NK-92 (cell line): ENCODE data around the gene GALNT18.
"Not testable (repeated sequence)": the region's sequence is repeated elsewhere in the genome, so short reads cannot be mapped to it uniquely, and the experiment has no call there.

ENCODE experiments used
- DNase-seq: peaks from one replicate; lab custom pipeline; 2025; ENCODE audit not compliant: unreplicated experiment; lab: John Stamatoyannopoulos, UW

GALNT18 gene

DNA sequence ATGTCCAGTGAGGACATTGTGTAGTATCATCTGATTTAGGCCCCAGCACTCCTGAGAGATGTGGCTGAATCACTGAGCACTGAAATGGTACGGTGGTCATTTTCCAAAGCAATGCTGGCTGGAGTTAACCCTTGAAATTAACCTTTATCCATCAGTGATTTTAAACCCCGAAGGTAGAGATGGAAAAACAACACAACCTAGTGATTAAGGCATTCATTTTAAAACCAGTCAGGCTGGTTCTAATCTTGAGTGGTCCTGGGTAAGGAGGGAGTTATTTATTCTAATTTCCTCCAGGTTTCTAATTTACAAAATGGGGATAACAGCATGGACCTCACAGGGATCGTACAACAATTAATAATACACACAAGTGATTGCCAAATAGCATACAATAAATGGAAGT is 262.2 kb downstream of the GALNT18 start:
- no peak for DNase-seq

DNA sequence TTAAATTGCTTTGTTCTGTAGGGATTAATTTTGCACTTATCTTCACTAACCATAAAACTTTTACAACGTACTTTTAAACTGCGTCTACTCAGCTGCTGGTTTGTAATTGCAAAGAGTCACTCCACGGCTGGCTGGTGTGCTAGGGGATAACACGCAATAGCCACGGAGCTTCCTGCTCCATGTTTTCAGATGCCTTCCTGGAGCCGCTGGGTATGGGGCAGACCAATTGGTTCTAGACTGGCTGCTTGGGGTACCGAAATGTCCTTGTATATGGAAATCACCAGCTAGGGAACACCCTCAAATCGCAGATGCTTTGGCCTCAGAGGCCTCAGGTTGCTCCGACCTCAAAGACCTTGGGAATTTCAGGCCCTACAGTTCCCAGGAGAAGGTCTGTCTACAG is 265.0 kb downstream of the GALNT18 start:
- DNase-seq: no peak

GRCh38 chr11:11352878-11353277 is 268.9 kb downstream of the GALNT18 start, which contains the start of gene CSNK2A3:
Gene CSNK2A3, minus strand, starts transcription at chr11:11353250. Its CDS starts 131 bp downstream, at chr11:11353119.
- not testable (repeated sequence) for DNase-seq

GRCh38 chr11:11351851-11352250 is 270.0 kb downstream of the GALNT18 start:
- DNase-seq: not testable (repeated sequence)

- DNase-seq: no peak
Measured at GRCh38 chr11:11351042-11351586, 270.7 kb downstream of the GALNT18 start.

DNA sequence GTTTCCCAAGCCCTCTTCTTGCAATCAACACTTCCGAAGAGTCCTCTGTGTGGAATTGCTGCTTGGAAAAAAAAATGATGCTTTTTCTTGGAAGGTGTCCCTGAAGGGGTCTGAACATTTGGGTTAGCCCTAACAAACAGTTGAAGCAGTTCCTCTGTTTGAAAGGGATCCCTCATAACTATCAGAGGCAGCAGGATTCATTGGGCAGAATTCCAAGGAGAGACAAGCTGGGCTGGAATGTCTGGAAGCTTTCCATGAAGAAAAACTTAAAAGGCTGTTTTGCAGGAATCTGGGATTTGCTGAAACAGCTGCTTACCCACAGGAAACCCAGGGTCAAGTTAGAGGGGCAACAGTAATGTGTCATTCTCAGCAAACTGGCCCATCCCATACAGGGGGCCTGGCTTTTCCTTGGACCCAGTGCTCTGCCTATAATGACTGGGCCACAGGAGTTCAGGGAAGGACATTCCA is 271.9 kb downstream of the GALNT18 start:
- no peak for DNase-seq

- DNase-seq: no peak
Measured at GRCh38 chr11:11349106-11349825, 272.5 kb downstream of the GALNT18 start.

DNA sequence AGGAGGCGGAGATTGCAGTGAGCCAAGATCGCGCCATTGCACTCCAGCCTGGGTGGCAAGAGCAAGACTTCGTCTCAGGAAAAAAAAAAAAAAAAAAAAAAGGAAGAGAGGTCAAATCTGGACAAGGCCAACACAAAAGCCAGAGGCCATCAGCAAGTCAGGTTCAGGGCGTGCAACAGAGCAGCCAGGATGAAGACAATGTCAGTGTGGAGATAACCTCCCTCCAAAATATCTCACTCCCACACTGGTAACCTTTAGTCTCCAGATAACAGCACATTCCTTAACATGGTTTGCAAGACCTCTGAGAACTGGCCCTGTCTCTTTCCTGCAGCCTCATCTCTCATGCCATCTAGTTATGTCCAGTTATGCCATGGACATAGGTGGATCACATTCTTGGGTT is 273.5 kb downstream of the GALNT18 start:
- DNase-seq: no peak

- DNase-seq: no peak
Measured at GRCh38 chr11:11347592-11347991, 274.2 kb downstream of the GALNT18 start.

DNA sequence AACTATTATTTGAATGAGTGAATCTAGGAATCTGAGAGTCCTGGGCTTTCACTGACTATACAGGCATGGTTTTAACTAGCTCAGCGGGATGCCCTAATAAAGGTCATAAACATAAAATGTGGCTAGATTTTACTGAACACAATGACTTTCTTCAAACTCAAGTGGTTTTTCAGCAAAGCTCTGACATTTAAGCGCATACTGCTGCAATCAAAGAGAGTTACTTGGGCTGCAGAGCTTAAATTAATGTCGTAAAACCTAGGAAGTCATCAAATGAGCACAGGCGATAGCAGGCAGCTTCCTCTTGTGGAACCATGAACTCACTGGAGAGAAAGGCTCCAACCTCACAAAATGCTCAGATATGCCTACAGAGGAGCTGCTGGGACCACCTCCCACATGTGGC is 275.5 kb downstream of the GALNT18 start:
- DNase-seq: no peak

DNA sequence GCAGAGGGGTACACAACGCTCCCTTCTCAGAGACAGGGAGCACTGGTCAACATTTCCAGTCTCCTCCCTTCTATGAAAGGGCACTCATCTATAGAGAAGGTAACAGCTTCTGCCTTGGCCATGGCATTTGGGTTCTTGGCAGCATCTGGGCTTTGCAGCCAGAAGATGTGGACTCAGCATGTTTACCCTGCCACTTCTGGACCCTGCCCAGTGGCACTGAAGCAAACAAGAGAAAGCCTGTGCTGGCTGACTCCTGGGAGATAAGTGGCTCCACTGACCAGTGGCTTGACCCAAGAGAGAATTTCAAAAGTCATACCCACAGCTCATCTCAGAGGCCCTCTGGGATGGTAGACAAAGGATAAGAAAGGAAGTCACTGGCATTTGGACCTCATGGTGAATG is 276.7 kb downstream of the GALNT18 start:
- no peak for DNase-seq

DNA sequence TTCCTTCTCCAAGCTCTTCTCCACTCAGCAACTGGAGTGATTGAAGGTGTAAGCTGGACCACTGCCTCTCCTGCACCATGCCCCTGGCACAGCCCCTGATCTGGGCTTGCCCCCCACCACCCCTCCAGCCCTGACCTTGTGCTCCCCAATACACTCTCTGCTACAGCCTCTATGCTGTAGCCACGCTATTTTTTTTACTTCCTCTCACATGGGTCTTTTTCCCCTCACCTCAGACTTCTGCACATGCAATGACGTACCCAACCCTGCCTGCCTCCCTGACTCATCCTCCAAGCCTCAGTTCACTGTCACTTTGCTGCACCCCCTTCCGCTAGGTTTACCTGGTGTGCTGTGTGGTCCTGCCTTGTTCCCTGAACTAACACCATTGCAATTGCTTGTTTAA is 277.8 kb downstream of the GALNT18 start:
- DNase-seq: no peak

GRCh38 chr11:11338304-11338703 is 283.5 kb downstream of the GALNT18 start:
- DNase-seq: no peak

- no peak for DNase-seq
Measured at GRCh38 chr11:11336664-11337063, 285.1 kb downstream of the GALNT18 start.

GRCh38 chr11:11335043-11335442 is 286.8 kb downstream of the GALNT18 start:
- DNase-seq: no peak

DNA sequence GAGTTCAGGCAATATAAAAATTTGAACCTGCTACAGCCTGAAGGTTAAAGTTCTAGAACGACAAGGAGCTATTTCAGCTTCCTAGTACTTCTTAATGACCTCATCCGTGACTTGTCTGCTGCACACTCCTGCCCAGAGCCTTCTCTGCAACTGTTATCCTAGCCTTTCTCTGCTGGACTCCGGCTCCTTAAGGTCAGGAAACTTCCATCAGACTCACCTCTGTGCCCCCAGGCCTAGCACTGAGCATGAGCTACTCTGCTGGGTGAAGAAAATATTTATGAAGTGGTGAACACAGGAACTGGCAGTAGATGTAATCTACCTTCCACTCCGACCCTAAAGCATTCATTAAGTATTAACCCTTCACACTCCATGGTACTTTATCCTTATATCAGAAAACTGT is 287.2 kb downstream of the GALNT18 start:
- no peak for DNase-seq

DNA sequence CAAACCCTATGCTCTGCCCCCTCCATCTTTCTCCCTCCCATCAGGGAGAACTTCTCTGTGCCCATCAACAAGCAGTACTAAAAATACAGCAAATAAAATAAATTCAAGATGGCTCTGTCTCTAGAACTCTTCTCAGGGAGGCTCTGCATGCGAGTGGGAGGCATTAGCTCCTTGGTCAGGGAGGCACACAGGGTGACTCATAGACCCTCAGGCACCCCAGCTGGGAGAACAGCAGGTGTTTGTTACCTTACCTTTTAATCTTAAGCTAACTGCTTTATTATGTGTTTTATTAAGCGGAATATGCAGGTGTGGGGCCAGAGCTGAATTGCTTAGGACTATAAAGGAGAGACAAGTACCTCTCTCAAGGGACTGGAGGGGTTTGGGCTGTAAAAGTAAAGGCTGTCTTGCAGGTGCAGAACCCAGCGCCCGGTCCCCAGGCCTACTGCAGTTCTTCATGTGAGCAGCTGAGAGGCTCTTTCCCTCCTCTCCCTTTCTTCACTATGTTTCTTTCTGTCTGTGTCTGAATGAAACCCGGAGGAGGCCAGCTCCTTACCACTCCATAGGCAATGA is 289.6 kb downstream of the GALNT18 start:
- DNase-seq: no peak

DNA sequence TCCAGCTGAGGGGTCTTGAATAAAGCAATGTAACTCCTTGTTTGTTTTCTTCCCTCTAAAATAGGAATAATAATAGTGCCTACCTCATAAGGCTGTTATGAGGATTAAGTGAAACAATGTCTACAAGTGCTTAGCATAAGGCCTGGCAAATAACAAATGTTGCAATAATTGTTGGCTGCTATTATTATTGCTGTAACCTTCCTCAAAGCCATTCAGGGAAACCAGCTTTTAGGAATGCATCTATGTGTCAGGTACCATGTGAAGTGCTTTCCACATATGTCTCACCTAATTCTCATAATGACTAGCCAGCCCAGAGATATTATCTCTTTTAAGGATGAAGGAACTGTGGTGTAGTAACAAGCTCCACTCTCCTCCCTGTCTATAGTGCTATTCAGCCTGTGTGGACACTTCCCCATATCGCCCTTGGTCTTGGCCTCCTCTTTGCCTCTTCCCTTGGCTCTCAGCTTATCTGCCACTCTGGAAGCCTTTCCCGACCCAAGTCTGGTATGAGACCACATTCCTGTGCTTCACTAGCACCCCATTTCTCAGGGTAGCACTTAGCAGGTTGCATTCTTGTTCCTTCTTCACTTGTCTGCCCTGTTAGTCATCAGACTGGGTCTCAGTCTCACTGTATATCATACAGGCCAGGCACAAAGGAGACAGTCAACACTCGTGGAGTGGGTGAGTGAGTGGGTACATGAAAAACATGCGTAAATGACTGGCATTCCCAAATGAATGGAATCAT is 292.6 kb downstream of the GALNT18 start:
- no peak for DNase-seq

DNA sequence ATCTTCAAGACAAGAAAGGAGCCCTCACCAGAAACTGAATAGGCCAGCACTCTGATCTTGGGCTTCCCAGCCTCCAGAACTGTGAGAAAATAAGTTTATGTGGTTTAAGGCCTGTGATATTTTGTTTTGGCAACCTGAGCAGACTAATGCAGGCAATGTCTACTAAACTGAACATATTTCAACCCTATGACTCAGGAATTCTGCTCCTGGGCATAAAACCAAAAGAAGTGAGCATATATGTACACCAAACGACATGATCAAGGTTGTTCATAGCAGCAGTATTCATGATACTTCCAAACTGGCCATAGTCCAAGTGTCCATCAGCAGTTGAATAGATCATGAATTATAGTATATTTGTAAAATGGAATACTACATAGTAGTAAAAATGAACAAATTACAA is 297.7 kb downstream of the GALNT18 start:
- DNase-seq: no peak

DNA sequence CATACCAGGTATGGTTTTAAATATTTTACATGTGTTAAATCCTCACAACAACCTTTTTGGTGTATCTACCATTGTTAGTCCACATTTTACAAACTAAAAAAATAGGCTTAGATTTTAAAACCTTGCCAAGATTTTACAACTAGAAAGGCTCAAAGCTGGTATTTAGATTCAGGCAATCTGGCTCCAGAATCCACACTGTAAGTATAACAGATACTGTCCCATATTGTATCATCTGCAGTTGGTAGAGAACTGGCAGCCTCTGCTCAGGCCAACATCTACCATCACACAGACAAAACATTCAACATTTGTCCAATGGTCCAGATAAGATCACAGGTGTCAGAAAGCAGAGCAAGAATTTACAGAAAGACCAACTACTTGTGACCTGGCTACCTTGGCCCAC is 299.7 kb downstream of the GALNT18 start:
- no peak for DNase-seq

DNA sequence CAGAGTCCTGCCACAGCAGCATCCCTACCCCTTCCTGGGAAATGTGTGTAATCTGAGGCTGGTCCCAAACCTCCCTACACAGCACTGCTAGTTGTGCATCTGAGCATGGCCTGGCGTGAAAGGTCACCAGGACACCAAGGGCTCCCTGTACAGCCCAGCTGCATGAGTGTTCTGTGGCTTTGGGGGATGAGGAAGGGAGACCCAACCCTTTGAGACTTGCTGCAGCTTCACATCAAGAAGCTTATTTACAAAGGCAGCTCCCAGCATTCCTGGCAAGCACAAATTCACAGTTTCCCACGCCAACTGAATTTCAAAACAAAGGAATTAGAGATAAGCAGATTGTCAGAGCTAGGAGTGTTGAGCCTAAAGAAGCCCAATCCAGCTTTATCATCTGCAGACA is 301.0 kb downstream of the GALNT18 start:
- no peak for DNase-seq

GRCh38 chr11:11318961-11319360 is 302.8 kb downstream of the GALNT18 start:
- DNase-seq: no peak
